Endothelial cell of umbilical vein (primary cell): ENCODE data around the gene LRRC61.
"Not testable (repeated sequence)": the region's sequence is repeated elsewhere in the genome, so short reads cannot be mapped to it uniquely, and the experiment has no call there.

Experiments
- EZH2 ChIP-seq: IDR thresholded peaks from 2 replicates; pipeline ENCODE4 v1.6.1; 2012; ENCODE audit warnings: borderline replicate concordance, low read depth, mild to moderate bottlenecking, moderate library complexity, low read length, inconsistent platforms; ENCODE audit not compliant: severe bottlenecking
- FOS ChIP-seq: IDR thresholded peaks from 2 replicates; pipeline ENCODE4 v1.6.1; 2011; ENCODE audit warnings: mild to moderate bottlenecking, low read length, moderate library complexity, borderline replicate concordance; ENCODE audit not compliant: insufficient read depth
- JUN ChIP-seq: IDR thresholded peaks from 2 replicates; pipeline ENCODE4 v1.6.1; 2011; ENCODE audit warnings: borderline replicate concordance, low read depth; ENCODE audit not compliant: insufficient read length, insufficient read depth
- MYC ChIP-seq: IDR thresholded peaks from one replicate; pipeline ENCODE4 v1.6.1; 2011; ENCODE audit warnings: mild to moderate bottlenecking, low read depth, low read length
- POLR2A ChIP-seq: IDR thresholded peaks from 2 replicates; pipeline ENCODE4 v1.6.1; 2012; ENCODE audit warnings: low read depth, mild to moderate bottlenecking, control low read depth, low read length
- POLR2AphosphoS5 ChIP-seq: IDR thresholded peaks from 2 replicates; pipeline ENCODE4 v1.6.1; 2012; ENCODE audit warnings: low read depth, mild to moderate bottlenecking, control low read depth, low read length, moderate library complexity; ENCODE audit not compliant: insufficient read depth
- TF ChIP-seq, protein P1 (sequence below), 2 donors: IDR thresholded peaks; 1 replicate in 1 of 2; 2 replicates in 1 of 2; pipeline ENCODE4 v1.5.1; 2011; ENCODE audit warnings: low read length in 2 of 2, mild to moderate bottlenecking in 2 of 2, moderate library complexity in 2 of 2, control low read depth in 1 of 2, inconsistent platforms in 1 of 2, low read depth in 1 of 2; ENCODE audit not compliant: insufficient read depth in 1 of 2; ENCODE audit errors: extremely low read depth in 1 of 2
- TF ChIP-seq, protein P2 (sequence below): IDR thresholded peaks from 2 replicates; pipeline ENCODE4 v1.6.1; 2011; ENCODE audit not compliant: insufficient read depth, insufficient read length

DNA sequence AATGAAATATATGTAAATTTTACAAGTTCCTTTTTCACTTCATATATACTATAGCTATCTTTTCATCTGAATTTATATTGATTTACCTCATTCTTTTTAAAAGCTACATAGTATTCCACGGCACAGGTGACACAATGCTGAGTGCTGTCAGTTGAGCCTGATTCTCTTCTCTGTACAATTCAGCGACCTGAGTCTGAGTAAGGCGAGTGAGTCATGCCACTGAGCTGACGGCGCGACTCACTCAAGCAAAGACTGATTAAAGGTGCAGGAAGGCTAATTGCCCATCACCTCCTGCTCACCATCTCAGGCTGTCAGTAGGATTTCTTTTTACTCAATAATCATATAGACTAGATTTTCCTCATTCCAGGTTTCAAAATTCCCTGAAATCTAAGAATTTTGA is 39.5 kb upstream of the LRRC61 start:
- TF ChIP-seq, protein P1, sequence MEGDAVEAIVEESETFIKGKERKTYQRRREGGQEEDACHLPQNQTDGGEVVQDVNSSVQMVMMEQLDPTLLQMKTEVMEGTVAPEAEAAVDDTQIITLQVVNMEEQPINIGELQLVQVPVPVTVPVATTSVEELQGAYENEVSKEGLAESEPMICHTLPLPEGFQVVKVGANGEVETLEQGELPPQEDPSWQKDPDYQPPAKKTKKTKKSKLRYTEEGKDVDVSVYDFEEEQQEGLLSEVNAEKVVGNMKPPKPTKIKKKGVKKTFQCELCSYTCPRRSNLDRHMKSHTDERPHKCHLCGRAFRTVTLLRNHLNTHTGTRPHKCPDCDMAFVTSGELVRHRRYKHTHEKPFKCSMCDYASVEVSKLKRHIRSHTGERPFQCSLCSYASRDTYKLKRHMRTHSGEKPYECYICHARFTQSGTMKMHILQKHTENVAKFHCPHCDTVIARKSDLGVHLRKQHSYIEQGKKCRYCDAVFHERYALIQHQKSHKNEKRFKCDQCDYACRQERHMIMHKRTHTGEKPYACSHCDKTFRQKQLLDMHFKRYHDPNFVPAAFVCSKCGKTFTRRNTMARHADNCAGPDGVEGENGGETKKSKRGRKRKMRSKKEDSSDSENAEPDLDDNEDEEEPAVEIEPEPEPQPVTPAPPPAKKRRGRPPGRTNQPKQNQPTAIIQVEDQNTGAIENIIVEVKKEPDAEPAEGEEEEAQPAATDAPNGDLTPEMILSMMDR (IDR thresholded peaks at IDR 0.05; ENCODE audit: extremely low read depth in 1 of 2, insufficient read depth in 1 of 2, low read depth in 1 of 2, low read length in 2 of 2): not testable (repeated sequence)
- TF ChIP-seq POLR2AphosphoS5, POLR2A, MYC, EZH2, JUN, FOS: not testable (repeated sequence)
- TF ChIP-seq, protein P2, sequence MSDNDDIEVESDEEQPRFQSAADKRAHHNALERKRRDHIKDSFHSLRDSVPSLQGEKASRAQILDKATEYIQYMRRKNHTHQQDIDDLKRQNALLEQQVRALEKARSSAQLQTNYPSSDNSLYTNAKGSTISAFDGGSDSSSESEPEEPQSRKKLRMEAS: not testable (repeated sequence)
